Measurements from ENCODE around the gene GPR82. TPM values are rescaled to one million over a fixed set of nuclear protein-coding genes. Genes with fewer than 3 reads are reported as not detected.
A peak's percentile ranks its signal among the peaks of the same experiment; 100 is the strongest.
"Not testable (repeated sequence)": the region's sequence is repeated elsewhere in the genome, so short reads cannot be mapped to it uniquely, and the experiment has no call there.

GPR82 gene
- total RNA-seq, 2 donors from 2014 or later: 0.52 TPM; not detected in 1

GRCh38 chrX:41718481-41719235, 5.3 kb upstream of the GPR82 start:
- H3K27me3 ChIP-seq: no peaks in the 10 kb centered on the region
- intact Hi-C loops (cut with DNase I): no loop called here
- ATAC-seq (no peak), DNase-seq (peak in 2 of 4 donors; percentile 10 to 11)
- no peaks in the 10 kb centered on the region for H3K36me3 ChIP-seq (replicated peaks in 1 of 2; ENCODE audit: insufficient read depth in 1 of 2, low read depth in 2 of 2)
- no peaks in the 10 kb centered on the region for H3K9me3 ChIP-seq
- WGBS, 2 donors: 58 to 92% methylated on average over 3 to 4 of the region's 4 CpGs
- H3K4me3 ChIP-seq: no peak overlapping the region
- TF ChIP-seq, protein P1, sequence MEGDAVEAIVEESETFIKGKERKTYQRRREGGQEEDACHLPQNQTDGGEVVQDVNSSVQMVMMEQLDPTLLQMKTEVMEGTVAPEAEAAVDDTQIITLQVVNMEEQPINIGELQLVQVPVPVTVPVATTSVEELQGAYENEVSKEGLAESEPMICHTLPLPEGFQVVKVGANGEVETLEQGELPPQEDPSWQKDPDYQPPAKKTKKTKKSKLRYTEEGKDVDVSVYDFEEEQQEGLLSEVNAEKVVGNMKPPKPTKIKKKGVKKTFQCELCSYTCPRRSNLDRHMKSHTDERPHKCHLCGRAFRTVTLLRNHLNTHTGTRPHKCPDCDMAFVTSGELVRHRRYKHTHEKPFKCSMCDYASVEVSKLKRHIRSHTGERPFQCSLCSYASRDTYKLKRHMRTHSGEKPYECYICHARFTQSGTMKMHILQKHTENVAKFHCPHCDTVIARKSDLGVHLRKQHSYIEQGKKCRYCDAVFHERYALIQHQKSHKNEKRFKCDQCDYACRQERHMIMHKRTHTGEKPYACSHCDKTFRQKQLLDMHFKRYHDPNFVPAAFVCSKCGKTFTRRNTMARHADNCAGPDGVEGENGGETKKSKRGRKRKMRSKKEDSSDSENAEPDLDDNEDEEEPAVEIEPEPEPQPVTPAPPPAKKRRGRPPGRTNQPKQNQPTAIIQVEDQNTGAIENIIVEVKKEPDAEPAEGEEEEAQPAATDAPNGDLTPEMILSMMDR (IDR thresholded peaks at IDR 0.05): no peak
- no peak for TF ChIP-seq POLR2A (IDR thresholded peaks at IDR 0.05)
- no peaks in the 10 kb centered on the region for H3K4me1 ChIP-seq
- H3K27ac ChIP-seq: no peak overlapping the region

GRCh38 chrX:41719610-41720009, 4.4 kb upstream of the GPR82 start:
- WGBS, 2 donors: 91% methylated on average over 6 of the region's 6 CpGs
- intact Hi-C loops (cut with DNase I); H3K27me3 ChIP-seq; H3K36me3 ChIP-seq (replicated peaks in 1 of 2; ENCODE audit: insufficient read depth in 1 of 2, low read depth in 2 of 2); H3K4me1 ChIP-seq; DNase-seq; H3K9me3 ChIP-seq; ATAC-seq; H3K27ac ChIP-seq; H3K4me3 ChIP-seq: not testable (repeated sequence)

DNA sequence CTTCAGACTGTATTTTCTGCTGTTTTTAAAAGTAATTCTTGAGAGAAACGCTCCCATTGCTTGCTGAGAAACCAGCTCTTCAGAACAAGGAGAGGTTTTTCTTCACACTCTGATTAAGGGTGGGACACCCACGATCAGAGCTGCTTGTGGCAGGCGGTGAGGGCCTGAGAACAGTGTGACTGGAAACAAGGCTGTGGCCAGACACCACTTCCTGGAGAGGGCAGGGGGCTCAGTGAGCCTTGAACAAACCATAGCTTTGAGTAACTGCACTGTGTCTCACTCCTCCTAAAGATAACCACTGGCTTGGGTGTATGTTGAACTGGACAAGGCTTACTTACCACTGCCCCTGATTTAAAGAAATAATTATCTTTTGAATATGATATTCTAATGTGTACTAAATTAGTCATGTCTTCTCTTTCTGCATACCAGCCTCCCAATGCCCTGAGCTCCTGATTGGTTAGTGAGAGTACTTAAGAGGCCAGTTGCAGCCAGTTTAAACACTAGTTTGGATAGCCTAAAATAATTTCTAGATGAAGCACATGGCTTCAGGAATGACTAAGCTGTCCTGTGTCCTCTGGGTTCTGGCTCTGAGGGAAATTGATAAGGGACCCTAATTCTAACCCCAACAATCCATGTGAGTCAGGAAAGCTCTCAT, 3.7 kb upstream of the GPR82 start:
- no peak for DNase-seq
- WGBS, 2 donors: 80 to 88% methylated on average over 1 to 2 of the region's 3 CpGs
- no peak overlapping the region for H3K4me3 ChIP-seq
- H3K36me3 ChIP-seq (replicated peaks in 1 of 2; ENCODE audit: insufficient read depth in 1 of 2, low read depth in 2 of 2): no peaks in the 10 kb centered on the region
- intact Hi-C loops (cut with DNase I): no loop called here
- no peak for ATAC-seq
- H3K27me3 ChIP-seq: no peaks in the 10 kb centered on the region
- no peaks in the 10 kb centered on the region for H3K4me1 ChIP-seq
- H3K9me3 ChIP-seq: no peaks in the 10 kb centered on the region
- TF ChIP-seq, protein P1 (IDR thresholded peaks at IDR 0.05): no peak
- TF ChIP-seq POLR2A (IDR thresholded peaks at IDR 0.05): no peak
- H3K27ac ChIP-seq: no peak overlapping the region

GRCh38 chrX:41721590-41721989, 2.4 kb upstream of the GPR82 start:
- Histone ChIP-seq H3K4me3 (no peak overlapping the region), H3K27ac (no peak overlapping the region), H3K9me3 (no peaks in the 10 kb centered on the region), H3K36me3 (replicated peaks in 1 of 2; ENCODE audit: insufficient read depth in 1 of 2, low read depth in 2 of 2) (no peaks in the 10 kb centered on the region), H3K4me1 (no peaks in the 10 kb centered on the region), H3K27me3 (no peaks in the 10 kb centered on the region)
- ATAC-seq (no peak), DNase-seq (no peak)
- TF ChIP-seq, protein P1 (IDR thresholded peaks at IDR 0.05): no peak
- no peak for TF ChIP-seq POLR2A (IDR thresholded peaks at IDR 0.05)
- intact Hi-C loops (cut with DNase I): no loop called here
- WGBS, 2 donors: 86 to 92% methylated on average over 1 of the region's 1 CpG

GRCh38 chrX:41722214-41722613, 1.8 kb upstream of the GPR82 start:
- Histone ChIP-seq H3K27ac (no peak overlapping the region), H3K27me3 (no peaks in the 10 kb centered on the region), H3K4me1 (no peaks in the 10 kb centered on the region), H3K4me3 (no peak overlapping the region), H3K36me3 (replicated peaks in 1 of 2; ENCODE audit: insufficient read depth in 1 of 2, low read depth in 2 of 2) (no peaks in the 10 kb centered on the region), H3K9me3 (no peaks in the 10 kb centered on the region)
- TF ChIP-seq, protein P1 (IDR thresholded peaks at IDR 0.05): no peak
- no peak for TF ChIP-seq POLR2A (IDR thresholded peaks at IDR 0.05)
- DNase-seq (no peak), ATAC-seq (no peak)
- intact Hi-C loops (cut with DNase I): no loop called here
- 95 to 97% methylated on average over 3 of the region's 3 CpGs for WGBS, 2 donors

Measured in body of pancreas (tissue), 4 donors.